ENCODE results near the gene CDH23.

CDH23 gene

GRCh38 chr10:71370031-71370430, 26.7 kb upstream of the CDH23 start:
- no peak for DNase-seq (ENCODE audit: low read depth)

- no peak for DNase-seq (ENCODE audit: low read depth)
Observed at GRCh38 chr10:71371750-71372166, 25.0 kb upstream of the CDH23 start.

- DNase-seq (ENCODE audit: low read depth) = no peak
Observed at GRCh38 chr10:71372882-71373495, 23.7 kb upstream of the CDH23 start.

GRCh38 chr10:71374481-71375233, 22.1 kb upstream of the CDH23 start:
- DNase-seq (ENCODE audit: low read depth) = no peak

- no peak for DNase-seq (ENCODE audit: low read depth)
Observed at GRCh38 chr10:71375952-71376351, 20.8 kb upstream of the CDH23 start.

- DNase-seq (ENCODE audit: low read depth) = no peak
Observed at GRCh38 chr10:71378336-71379117, 18.2 kb upstream of the CDH23 start.

GRCh38 chr10:71379118-71379766, 17.5 kb upstream of the CDH23 start:
- DNase-seq (ENCODE audit: low read depth) = no peak

GRCh38 chr10:71380841-71381240, 15.9 kb upstream of the CDH23 start:
- no peak for DNase-seq (ENCODE audit: low read depth)

- no peak for DNase-seq (ENCODE audit: low read depth)
Observed at GRCh38 chr10:71381611-71382010, 15.1 kb upstream of the CDH23 start.

GRCh38 chr10:71382028-71382427, 14.7 kb upstream of the CDH23 start:
- DNase-seq (ENCODE audit: low read depth) = no peak

- no peak for DNase-seq (ENCODE audit: low read depth)
Observed at GRCh38 chr10:71382757-71383156, 14.0 kb upstream of the CDH23 start.

- no peak for DNase-seq (ENCODE audit: low read depth)
Observed at GRCh38 chr10:71383972-71384687, 12.6 kb upstream of the CDH23 start.

- no peak for DNase-seq (ENCODE audit: low read depth)
Observed at GRCh38 chr10:71388171-71388570, 8.5 kb upstream of the CDH23 start.

GRCh38 chr10:71388583-71389310, 8.0 kb upstream of the CDH23 start:
- no peak for DNase-seq (ENCODE audit: low read depth)

GRCh38 chr10:71389768-71390460, 6.8 kb upstream of the CDH23 start:
- DNase-seq (ENCODE audit: low read depth) = no peak

GRCh38 chr10:71390461-71390835, 6.3 kb upstream of the CDH23 start:
- DNase-seq (ENCODE audit: low read depth) = no peak

- DNase-seq (ENCODE audit: low read depth) = no peak
Observed at GRCh38 chr10:71390921-71391690, 5.6 kb upstream of the CDH23 start.

- DNase-seq (ENCODE audit: low read depth) = no peak
Observed at GRCh38 chr10:71391701-71392100, 5.0 kb upstream of the CDH23 start.

GRCh38 chr10:71392292-71392691, 4.4 kb upstream of the CDH23 start:
- DNase-seq (ENCODE audit: low read depth) = no peak
